Dendritic cell treated with granulocyte-macrophage colony-stimulating factor and Interleukin-4, amounts not matched to agents 40 ng/mL and 50 ng/mL, for 4 days (primary cell): Measurements from ENCODE around the gene TBC1D13.
"Not testable (repeated sequence)": the region's sequence is repeated elsewhere in the genome, so short reads cannot be mapped to it uniquely, and the experiment has no call there.

Experiments used
- H3K27ac Mint-ChIP-seq: one replicate; pipeline ENCODE4 v1.8.0; 2022; ENCODE audit warnings: mild to moderate bottlenecking, mixed read lengths
- H3K27me3 Mint-ChIP-seq: one replicate; pipeline ENCODE4 v1.8.0; 2022; ENCODE audit warnings: mild to moderate bottlenecking, mixed read lengths
- H3K36me3 Mint-ChIP-seq: one replicate; pipeline ENCODE4 v1.8.0; 2022; ENCODE audit warnings: low read depth, mixed read lengths
- H3K4me1 Mint-ChIP-seq: one replicate; pipeline ENCODE4 v1.8.0; 2022; ENCODE audit warnings: low read depth, mixed read lengths
- H3K4me3 Mint-ChIP-seq: one replicate; pipeline ENCODE4 v1.8.0; 2022; ENCODE audit warnings: mild to moderate bottlenecking, moderate library complexity, mixed read lengths
- H3K9me3 Mint-ChIP-seq: one replicate; pipeline ENCODE4 v1.8.0; 2022; ENCODE audit warnings: mixed read lengths
- intact Hi-C: fragments of 100-400 bp; cut with micrococcal nuclease; formaldehyde crosslinking; loops from one replicate; pipeline ENCODE4 v1.15.0; 2022

TBC1D13 gene

DNA sequence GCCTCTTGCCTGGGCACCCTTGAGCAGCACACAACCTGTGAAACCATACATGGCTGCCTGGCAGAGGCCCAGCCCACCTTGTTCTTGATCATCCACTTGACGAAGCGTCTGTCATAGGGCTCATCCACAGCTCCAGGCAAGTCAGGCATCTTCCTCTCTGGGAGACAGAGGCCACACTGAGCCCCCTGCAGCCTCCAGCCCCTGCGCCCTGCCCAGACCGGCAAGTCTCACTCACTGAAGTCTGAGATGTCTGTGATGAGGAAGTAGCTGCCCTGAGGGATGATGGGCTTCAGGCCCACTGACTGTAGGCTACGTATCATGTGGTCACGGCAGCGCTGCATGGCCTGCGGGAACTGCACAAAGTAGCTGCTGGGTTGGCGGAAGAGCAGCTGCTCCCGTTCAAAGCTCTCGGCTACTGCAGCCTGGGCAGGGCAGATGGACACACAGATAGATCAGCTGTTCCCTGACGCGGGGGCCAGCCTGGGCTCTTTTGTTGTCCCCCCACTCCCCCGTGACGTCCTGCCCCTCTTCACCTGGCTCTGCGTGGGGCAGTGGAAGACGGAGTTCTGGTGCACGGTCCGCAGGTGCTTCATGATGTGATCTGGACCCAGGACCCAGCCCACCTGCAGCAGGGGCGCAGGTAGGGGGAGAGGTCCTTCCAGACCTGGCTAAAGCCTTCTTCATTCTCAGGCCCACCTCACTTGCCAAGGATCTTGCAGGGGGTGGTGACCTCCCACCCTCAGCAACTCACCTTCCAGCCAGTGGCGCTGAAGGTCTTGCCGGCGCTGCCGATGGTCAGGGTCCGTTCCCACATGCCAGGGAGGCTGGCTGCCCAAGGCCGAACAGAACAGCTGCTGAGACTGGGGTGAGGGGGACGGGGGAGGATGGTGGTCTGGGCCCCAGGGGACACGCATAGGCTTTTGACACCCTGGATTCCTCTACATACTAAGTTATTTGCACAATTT, 48.5 kb downstream of the TBC1D13 start:
- Mint-ChIP-seq H3K36me3 (peaks cover 24% of the 10 kb centered on the region), H3K9me3 (no peaks in the 10 kb centered on the region), H3K27me3 (no peaks in the 10 kb centered on the region), H3K4me1 (no peaks in the 10 kb centered on the region), H3K4me3 (no peak overlapping the region), H3K27ac (no peak overlapping the region)
- intact Hi-C loops, result no loop called here

DNA sequence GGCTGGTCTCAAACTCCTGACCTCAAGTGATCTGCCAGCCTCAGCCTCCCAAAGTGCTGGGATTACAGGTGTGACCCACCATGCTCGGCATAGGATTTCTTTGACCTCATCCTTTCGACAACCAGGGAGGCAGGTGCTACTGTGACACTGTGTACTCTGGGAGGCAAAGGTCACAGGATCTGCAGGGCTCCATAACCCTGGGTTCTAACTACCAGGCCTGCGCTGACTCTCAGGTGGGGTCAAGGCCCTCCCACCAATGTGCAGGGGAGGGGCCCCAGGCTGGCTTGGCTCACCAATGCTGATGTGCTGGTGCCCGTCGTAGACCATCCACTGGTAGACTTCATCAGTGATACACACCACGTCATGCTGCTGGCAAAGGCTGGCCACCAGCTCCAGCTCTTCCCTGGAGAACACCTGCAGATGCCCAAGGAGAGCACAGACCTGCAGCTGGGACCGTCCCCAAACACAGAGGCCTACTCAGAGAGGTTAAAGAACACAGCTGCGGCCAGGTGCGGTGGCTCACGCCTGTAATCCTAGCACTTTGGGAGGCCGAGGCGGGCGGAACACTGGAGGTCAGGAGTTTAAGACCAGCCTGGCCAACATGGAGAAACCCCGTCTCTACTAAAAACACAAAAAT, 49.6 kb downstream of the TBC1D13 start:
- intact Hi-C loops, result no loop called here
- Mint-ChIP-seq H3K27me3 (no peaks in the 10 kb centered on the region), H3K4me3 (no peak overlapping the region), H3K4me1 (no peaks in the 10 kb centered on the region), H3K36me3 (peaks cover 24% of the 10 kb centered on the region), H3K9me3 (no peaks in the 10 kb centered on the region), H3K27ac (no peak overlapping the region)

DNA sequence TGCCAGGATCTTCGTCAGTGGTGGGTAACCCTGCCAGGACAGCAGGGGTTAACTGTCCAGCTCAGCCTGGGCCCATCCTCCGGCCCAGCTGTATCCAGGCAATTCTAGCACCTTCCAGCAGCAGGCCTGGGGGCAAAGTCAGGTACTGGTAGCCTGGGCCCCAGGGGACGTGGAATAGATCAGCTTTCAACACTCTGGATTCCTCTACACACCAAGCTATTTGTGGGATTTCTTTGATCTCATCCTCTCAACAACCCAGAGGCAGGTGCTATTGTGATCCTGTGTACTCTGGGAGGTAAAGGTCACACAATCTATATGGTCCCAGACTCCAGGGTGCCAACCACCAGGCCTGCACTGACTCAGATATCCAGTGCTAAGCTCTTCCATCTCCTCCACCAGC, 51.3 kb downstream of the TBC1D13 start:
- Mint-ChIP-seq H3K27ac (no peak overlapping the region), H3K36me3 (peaks cover 31% of the 10 kb centered on the region), H3K9me3 (no peaks in the 10 kb centered on the region), H3K4me3 (no peak overlapping the region), H3K4me1 (no peaks in the 10 kb centered on the region), H3K27me3 (no peaks in the 10 kb centered on the region)
- intact Hi-C loops, result no loop called here

DNA sequence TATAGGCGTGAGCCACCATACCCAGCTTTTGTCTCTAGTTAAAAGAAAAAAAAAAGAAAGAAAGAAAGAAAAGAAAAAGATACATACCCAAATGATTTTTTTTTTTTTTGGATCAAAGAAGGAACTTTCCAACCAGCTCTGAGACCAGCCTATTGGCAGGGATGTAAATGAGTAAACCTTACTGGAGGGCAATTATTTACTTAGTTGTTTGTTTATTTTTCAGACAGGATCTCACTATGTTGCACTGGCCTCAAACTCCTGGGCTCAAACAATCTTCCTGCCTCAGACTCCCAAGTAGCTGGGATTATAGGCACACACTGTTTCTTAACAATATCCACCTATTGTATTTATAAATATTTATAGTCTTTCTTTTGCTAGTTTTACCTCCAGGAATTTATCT, 53.5 kb downstream of the TBC1D13 start:
- peaks cover 23% of the 10 kb centered on the region for H3K36me3 Mint-ChIP-seq
- no peaks in the 10 kb centered on the region for H3K27me3 Mint-ChIP-seq
- no peak overlapping the region for H3K4me3 Mint-ChIP-seq
- intact Hi-C loops, result no loop called here
- H3K9me3 Mint-ChIP-seq, result no peaks in the 10 kb centered on the region
- no peak overlapping the region for H3K27ac Mint-ChIP-seq
- no peaks in the 10 kb centered on the region for H3K4me1 Mint-ChIP-seq

DNA sequence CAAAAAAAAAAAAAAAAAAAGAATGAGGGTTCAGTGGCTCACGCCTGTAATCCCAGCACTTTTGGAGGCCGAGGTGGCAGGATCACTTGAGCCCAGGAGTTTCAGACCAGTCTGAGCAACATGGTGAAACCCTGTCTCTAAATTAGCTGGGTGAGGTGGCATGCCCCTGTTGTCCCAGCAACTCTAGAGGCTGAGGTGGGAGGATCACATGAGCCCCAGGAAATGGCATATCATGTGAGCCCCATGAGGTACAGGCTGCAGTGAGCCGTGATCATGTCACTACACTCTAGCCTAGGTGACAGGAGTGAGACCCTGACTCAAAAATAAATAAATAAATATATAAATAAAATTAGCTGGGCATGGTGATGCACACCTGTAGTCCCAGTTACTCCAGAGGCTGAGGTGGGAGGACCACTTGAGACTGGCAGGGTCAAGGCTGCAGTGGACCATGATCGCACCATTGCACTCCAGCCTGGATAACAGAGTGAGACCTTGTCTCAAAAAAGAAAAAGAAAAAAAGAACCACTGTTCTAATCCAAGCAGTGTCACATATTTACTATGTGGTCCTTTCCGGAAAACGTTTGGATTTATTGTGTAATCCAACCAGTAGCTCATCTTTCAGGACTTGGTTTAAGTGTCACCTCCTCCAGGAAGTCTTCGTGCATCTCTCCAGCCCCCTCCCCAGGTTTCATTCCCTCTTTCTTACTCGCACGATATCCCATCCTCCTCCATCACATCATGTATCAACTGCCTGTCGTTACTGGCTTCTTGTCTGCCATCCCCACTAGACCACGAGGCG, 54.8 kb downstream of the TBC1D13 start:
- Mint-ChIP-seq H3K27me3 (no peaks in the 10 kb centered on the region), H3K9me3 (no peaks in the 10 kb centered on the region), H3K4me1 (no peaks in the 10 kb centered on the region), H3K36me3 (peaks cover 16% of the 10 kb centered on the region), H3K27ac (no peak overlapping the region), H3K4me3 (no peak overlapping the region)
- intact Hi-C loops, result no loop called here

DNA sequence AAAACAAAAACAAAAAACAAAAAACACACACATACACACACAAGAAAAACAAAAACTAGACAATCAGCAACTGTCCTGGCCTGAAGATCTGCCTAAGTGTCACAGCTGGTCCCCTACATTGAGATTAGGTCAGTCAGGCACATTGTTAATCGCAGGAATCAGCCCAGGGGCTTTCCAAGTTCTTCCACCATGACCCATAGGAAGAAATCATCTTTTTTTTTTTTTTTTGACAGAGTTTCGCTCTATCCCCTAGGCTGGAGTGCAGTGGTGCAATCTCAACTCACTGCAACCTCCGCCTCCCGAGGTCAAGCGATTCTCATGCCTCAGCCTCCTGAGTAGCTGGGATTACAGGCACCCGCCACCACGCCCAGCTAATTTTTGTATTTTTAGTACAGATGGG, 56.1 kb downstream of the TBC1D13 start:
- H3K27me3 Mint-ChIP-seq, H3K27ac Mint-ChIP-seq, intact Hi-C loops, H3K9me3 Mint-ChIP-seq, H3K36me3 Mint-ChIP-seq, H3K4me3 Mint-ChIP-seq, H3K4me1 Mint-ChIP-seq: not testable (repeated sequence)

DNA sequence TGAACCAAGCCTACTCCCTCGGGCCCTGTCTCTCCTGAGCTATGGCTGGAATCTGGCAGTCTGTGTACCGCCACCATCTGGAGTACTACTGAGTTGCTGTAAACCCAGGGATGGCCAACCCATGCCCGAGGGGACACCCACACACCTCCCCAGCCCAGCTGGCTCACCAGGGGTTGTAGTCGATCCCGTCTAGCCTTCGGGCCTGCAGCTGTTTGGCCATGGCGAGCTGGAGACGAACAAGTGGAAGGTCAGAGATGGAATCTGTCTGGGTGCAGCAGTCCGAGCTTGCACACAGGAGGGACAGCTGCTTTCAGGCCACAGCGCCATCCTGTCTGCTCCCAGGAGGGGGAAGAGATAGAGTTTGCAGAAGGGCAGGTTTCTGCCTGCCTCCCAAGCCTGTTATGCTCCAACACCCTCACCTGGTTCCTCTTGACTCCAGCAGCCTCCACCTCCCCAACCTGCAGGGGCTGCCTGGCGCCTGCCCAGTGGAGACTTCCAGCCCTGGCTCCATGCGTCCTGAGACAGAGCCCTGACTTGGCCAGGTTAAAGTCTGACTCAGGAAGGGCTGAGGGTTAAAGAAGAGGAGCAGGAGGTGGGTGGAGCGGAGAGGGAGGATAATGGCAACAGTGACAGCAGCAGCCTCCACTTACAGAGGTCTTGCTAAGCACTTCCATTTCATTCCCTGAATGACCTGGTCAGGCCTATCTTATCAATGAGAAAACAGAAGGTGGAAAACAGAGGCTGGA, 58.3 kb downstream of the TBC1D13 start:
- Mint-ChIP-seq H3K27ac (no peak overlapping the region), H3K27me3 (no peaks in the 10 kb centered on the region), H3K4me3 (no peak overlapping the region), H3K9me3 (peaks cover 2% of the 10 kb centered on the region), H3K36me3 (peaks cover 6% of the 10 kb centered on the region), H3K4me1 (no peaks in the 10 kb centered on the region)
- intact Hi-C loops, result no loop called here

DNA sequence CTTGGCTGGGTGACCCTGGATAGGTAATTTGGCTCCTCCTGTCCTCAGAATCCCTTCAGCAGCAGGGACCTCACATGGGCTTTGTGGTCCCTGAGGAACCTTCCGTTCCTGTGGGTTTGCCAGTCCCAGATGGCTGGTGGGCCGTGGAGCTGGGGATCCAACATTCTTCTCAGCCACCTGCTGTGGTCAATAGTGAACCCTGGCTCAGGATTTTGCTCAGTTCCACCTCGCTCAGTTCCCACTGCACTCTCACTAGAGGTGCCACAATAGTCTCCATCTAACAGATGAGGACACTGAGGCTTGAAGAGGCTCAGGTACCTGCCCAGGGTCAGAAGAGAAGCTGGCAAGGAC, 59.6 kb downstream of the TBC1D13 start:
- peaks cover 14% of the 10 kb centered on the region for H3K9me3 Mint-ChIP-seq
- H3K4me3 Mint-ChIP-seq, result no peak overlapping the region
- intact Hi-C loops, result no loop called here
- H3K36me3 Mint-ChIP-seq, result peaks cover 16% of the 10 kb centered on the region
- H3K27ac Mint-ChIP-seq, result no peak overlapping the region
- H3K27me3 Mint-ChIP-seq, result no peaks in the 10 kb centered on the region
- no peaks in the 10 kb centered on the region for H3K4me1 Mint-ChIP-seq

DNA sequence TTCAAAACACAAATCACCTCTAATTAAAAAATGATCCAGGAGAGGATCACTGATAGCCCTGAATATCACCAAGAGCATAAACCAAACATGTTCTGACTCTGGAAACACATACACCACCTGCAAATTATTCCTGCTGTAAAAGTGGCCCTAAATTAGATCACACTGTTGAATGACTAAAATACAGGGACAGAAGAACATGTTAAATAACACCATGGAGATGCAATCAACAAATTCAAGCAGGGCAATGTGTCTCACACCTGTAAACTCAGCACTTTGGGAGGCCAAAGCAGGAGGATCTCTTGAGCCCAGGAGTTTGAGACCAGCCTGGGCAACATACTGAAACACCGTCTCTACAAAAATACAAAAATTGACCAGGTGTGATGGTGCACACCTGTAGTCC, 60.8 kb downstream of the TBC1D13 start:
- Mint-ChIP-seq H3K36me3 (peaks cover 10% of the 10 kb centered on the region), H3K9me3 (peaks cover 17% of the 10 kb centered on the region), H3K27ac (no peak overlapping the region), H3K27me3 (no peaks in the 10 kb centered on the region), H3K4me3 (no peak overlapping the region), H3K4me1 (no peaks in the 10 kb centered on the region)
- intact Hi-C loops, result no loop called here

DNA sequence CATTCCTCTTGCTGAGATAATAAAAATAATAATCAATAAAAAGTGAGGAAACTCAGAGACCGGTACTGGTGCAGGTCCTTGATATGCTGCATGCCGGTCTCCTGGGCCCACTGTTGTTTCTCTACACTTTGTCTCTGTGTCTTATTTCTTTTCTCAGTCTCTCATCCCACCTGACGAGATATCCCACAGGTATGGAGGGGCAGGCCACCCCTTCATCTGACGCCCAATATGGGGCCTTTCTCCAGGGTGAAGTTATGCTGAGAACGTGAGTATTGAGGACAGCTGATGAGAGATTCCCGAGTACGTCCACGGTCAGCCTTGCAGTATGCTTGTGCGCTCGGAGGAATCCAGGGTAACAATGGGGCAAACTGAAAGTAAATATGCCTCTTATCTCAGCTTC, 64.0 kb downstream of the TBC1D13 start:
- H3K36me3 Mint-ChIP-seq, H3K27ac Mint-ChIP-seq, H3K27me3 Mint-ChIP-seq, H3K4me3 Mint-ChIP-seq, H3K4me1 Mint-ChIP-seq, intact Hi-C loops: not testable (repeated sequence)
- H3K9me3 Mint-ChIP-seq, result peaks cover 17% of the 10 kb centered on the region

DNA sequence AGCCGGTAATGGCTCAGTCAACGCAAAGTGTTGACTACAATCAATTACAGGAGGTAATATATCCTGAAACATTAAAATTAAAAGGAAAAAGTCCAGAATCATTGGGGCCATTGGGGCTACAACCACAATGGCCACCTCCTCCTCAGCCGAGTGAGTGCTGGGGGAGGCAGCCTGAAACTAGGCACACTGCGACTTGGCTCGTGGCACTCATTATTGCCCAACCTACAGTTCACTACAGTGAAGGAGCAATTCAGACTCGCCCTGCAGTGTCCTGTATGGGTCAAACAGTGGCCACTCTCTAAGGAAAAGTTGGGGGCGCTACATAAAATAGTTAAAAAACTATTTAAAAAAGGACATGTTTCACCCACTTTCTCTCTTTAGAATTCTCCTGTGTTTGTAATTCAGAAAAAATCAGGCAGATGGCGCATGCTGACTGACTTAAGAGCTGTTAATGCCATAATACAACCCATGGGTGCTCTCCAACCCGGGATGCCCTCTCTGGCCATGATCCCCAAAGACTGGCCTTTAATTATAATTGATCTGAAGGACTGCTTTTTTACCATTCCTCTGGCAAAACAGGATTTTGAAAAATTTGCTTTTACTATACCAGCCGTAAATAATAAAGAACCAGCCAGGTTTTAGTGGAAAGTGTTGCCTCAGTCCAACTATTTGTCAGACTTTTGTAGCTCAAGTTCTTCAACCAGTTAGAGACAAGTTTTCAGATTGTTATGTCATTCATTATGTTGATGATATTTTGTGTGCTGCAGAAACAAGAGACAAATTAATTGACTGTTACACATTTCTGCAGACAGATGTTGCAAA, 64.9 kb downstream of the TBC1D13 start:
- H3K9me3 Mint-ChIP-seq, result peaks cover 17% of the 10 kb centered on the region
- H3K36me3 Mint-ChIP-seq, intact Hi-C loops, H3K27ac Mint-ChIP-seq, H3K27me3 Mint-ChIP-seq, H3K4me3 Mint-ChIP-seq, H3K4me1 Mint-ChIP-seq: not testable (repeated sequence)

DNA sequence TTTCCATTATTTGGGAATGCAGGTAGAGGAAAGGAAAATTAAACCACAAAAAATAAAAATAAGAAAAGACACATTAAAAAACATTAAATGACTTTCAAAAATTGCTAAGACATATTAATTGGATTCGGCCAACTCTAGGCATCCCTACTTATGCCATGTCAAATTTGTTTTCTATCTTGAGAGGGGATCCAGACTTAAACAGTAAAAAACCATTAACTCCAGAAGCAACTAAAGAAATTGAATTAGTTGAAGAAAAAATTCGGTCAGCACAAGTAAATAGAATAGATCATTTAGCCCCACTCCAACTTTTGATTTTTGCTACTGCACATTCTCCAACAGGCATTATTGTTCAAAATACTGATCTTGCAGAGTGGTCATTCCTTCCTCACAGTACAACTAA, 65.6 kb downstream of the TBC1D13 start:
- H3K27ac Mint-ChIP-seq, intact Hi-C loops, H3K36me3 Mint-ChIP-seq, H3K27me3 Mint-ChIP-seq, H3K4me1 Mint-ChIP-seq, H3K4me3 Mint-ChIP-seq: not testable (repeated sequence)
- H3K9me3 Mint-ChIP-seq, result peaks cover 17% of the 10 kb centered on the region

DNA sequence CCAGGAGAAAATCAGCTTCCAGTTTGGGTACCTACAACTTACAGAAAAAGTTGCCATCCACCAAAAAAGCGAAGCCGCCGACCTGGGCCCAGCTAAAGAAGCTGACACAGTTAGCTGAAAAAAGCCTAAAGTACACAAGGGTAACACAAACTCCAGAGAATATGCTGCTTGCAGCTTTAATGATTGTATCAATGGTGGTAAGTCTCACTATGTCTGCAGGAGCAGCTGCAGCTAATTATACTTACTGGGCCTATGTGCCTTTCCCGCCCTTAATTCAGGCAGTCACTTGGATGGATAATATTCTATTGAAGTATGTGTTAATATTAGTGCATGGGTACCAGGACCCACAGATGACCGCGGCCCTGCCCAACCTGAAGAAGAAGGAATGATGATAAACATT, 67.4 kb downstream of the TBC1D13 start:
- H3K36me3 Mint-ChIP-seq, intact Hi-C loops, H3K4me3 Mint-ChIP-seq: not testable (repeated sequence)

More for the DNA sequence above, 67.4 kb downstream of the TBC1D13 start:
- H3K9me3 Mint-ChIP-seq, result peaks cover 17% of the 10 kb centered on the region
- not testable (repeated sequence) for H3K27me3 Mint-ChIP-seq, H3K4me1 Mint-ChIP-seq, H3K27ac Mint-ChIP-seq
